Prostate gland (tissue), 2 donors: ENCODE data around the gene KRT80.

ENCODE experiments used
- POLR2A ChIP-seq: fragments of 450-650 bp; IDR thresholded peaks from one replicate; pipeline ENCODE4 v1.6.1; 2016; ENCODE audit warnings: antibody characterized with exemption, mild to moderate bottlenecking
- POLR2AphosphoS5 ChIP-seq: sonication (generic); formaldehyde crosslinking; IDR thresholded peaks from one replicate; pipeline ENCODE4 v1.6.1; 2017; ENCODE audit warnings: antibody characterized with exemption
- TF ChIP-seq, protein P1 (sequence below), 4 experiments: fragments of 200-600 bp in 2 of 4; fragments of 450-650 bp in 2 of 4; sonication (generic) in 2 of 4; IDR thresholded peaks; 1 replicate in 3 of 4; 2 replicates in 1 of 4; pipeline ENCODE4 v1.5.1; 2016 to 2019; ENCODE audit warnings: antibody characterized with exemption in 4 of 4, mild to moderate bottlenecking in 2 of 4, moderate library complexity in 2 of 4

DNA sequence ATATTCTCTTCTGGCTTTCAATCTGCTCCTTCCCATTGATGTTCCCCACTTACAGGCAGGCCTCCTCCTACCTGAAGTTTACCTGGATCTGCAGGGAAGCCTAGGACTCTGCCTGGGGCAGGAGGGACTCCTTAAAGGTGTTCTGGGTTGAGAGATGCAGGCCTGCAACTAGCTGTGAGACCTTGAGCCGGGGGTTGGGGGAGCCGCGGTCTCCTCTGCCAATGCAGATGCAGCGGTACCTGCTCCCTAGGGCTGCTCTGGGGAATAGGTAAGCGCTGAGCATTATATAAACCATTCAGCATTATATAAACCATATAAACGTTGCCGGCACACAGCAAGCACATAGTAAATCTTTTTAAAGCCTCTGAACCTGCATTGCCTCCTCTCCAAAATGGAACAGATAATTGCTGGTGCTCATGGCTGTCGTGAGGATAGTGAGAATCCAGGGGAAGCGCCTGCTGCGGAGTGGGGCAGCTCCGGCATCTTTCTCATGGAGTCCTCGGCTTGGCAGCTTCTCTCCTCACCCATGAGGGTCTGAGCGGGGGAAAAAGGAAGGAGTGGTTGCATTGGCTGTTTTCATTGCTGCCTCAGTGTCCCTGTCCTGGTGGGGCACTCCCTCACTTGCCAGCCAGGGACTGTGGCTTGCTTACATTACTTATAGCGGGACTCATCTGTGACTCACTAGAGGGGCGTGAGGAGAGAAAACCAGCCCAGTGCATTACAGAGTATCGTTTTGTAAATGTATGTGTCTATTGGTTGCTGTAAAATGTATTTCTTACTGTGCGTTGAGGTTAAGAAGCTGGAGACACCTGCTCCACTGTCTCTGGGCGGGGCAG is 12.5 kb upstream of the KRT80 start:
- TF ChIP-seq, protein P1, sequence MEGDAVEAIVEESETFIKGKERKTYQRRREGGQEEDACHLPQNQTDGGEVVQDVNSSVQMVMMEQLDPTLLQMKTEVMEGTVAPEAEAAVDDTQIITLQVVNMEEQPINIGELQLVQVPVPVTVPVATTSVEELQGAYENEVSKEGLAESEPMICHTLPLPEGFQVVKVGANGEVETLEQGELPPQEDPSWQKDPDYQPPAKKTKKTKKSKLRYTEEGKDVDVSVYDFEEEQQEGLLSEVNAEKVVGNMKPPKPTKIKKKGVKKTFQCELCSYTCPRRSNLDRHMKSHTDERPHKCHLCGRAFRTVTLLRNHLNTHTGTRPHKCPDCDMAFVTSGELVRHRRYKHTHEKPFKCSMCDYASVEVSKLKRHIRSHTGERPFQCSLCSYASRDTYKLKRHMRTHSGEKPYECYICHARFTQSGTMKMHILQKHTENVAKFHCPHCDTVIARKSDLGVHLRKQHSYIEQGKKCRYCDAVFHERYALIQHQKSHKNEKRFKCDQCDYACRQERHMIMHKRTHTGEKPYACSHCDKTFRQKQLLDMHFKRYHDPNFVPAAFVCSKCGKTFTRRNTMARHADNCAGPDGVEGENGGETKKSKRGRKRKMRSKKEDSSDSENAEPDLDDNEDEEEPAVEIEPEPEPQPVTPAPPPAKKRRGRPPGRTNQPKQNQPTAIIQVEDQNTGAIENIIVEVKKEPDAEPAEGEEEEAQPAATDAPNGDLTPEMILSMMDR (IDR thresholded peaks at IDR 0.05): no peak
- TF ChIP-seq POLR2AphosphoS5 (no peak), POLR2A (no peak)
